ENCODE data around the gene NCAM1. TPM values are rescaled to one million over a fixed set of nuclear protein-coding genes. Genes with fewer than 3 reads are reported as not detected.

NCAM1 gene
- total and polyA plus RNA-seq, 2 donors from 2014 or later: 1.7 to 3.0 TPM

GRCh38 chr11:113106507-113106906 is 145.3 kb downstream of the NCAM1 start:
- FAIRE-seq: no peak
- intact Hi-C loops (cut with DNase I): no loop called here

GRCh38 chr11:113110046-113110445 is 148.8 kb downstream of the NCAM1 start:
- FAIRE-seq: no peak

More at GRCh38 chr11:113106507-113106906, 145.3 kb downstream of the NCAM1 start:
- no peak overlapping the region for H3K9ac ChIP-seq (ENCODE audit: low read length in 3 of 3)
- H3K27ac ChIP-seq (ENCODE audit: low read depth in 2 of 2, low read length in 2 of 2): no peak overlapping the region
- no peak overlapping the region for H3K4me3 ChIP-seq (ENCODE audit: low read length in 3 of 3)
- no peaks in the 10 kb centered on the region for H3K27me3 ChIP-seq (ENCODE audit: control insufficient read depth, insufficient read depth, low read length)
- H3K4me1 ChIP-seq (ENCODE audit: control insufficient read depth in 2 of 3, insufficient read depth in 2 of 3, low read depth in 1 of 3, low read length in 3 of 3): no peaks in the 10 kb centered on the region
- TF ChIP-seq CTCF (IDR thresholded peaks at IDR 0.05; ENCODE audit: borderline replicate concordance, extremely low read depth, insufficient read depth): no peak
- no peaks in the 10 kb centered on the region for H3K36me3 ChIP-seq (ENCODE audit: control insufficient read depth in 2 of 3, insufficient read depth in 3 of 3, low read length in 3 of 3)
- no peak for DNase-seq
- H3K9me3 ChIP-seq (ENCODE audit: control insufficient read depth in 2 of 3, insufficient read depth in 1 of 3, low read length in 3 of 3): no peaks in the 10 kb centered on the region

GRCh38 chr11:113111156-113111555 is 149.9 kb downstream of the NCAM1 start:
- FAIRE-seq (no peak), DNase-seq (no peak)
- no peak overlapping the region for H3K9ac ChIP-seq (ENCODE audit: low read length in 3 of 3)
- no peaks in the 10 kb centered on the region for H3K9me3 ChIP-seq (ENCODE audit: control insufficient read depth in 2 of 3, insufficient read depth in 1 of 3, low read length in 3 of 3)
- peaks cover 0 to 2% (median 0%) of the 10 kb centered on the region in 3 donors for H3K4me1 ChIP-seq (ENCODE audit: control insufficient read depth in 2 of 3, insufficient read depth in 2 of 3, low read depth in 1 of 3, low read length in 3 of 3)
- no peaks in the 10 kb centered on the region for H3K27me3 ChIP-seq (ENCODE audit: control insufficient read depth, insufficient read depth, low read length)
- intact Hi-C loops (cut with DNase I): no loop called here
- no peak for TF ChIP-seq CTCF (IDR thresholded peaks at IDR 0.05; ENCODE audit: borderline replicate concordance, extremely low read depth, insufficient read depth)
- H3K36me3 ChIP-seq (ENCODE audit: control insufficient read depth in 2 of 3, insufficient read depth in 3 of 3, low read length in 3 of 3): no peaks in the 10 kb centered on the region
- H3K27ac ChIP-seq (ENCODE audit: low read depth in 2 of 2, low read length in 2 of 2): no peak overlapping the region
- H3K4me3 ChIP-seq (ENCODE audit: low read length in 3 of 3): no peak overlapping the region

More at GRCh38 chr11:113110046-113110445, 148.8 kb downstream of the NCAM1 start:
- Histone ChIP-seq H3K9ac (ENCODE audit: low read length in 3 of 3) (no peak overlapping the region), H3K36me3 (ENCODE audit: control insufficient read depth in 2 of 3, insufficient read depth in 3 of 3, low read length in 3 of 3) (no peaks in the 10 kb centered on the region), H3K9me3 (ENCODE audit: control insufficient read depth in 2 of 3, insufficient read depth in 1 of 3, low read length in 3 of 3) (no peaks in the 10 kb centered on the region), H3K27ac (ENCODE audit: low read depth in 2 of 2, low read length in 2 of 2) (no peak overlapping the region), H3K4me1 (ENCODE audit: control insufficient read depth in 2 of 3, insufficient read depth in 2 of 3, low read depth in 1 of 3, low read length in 3 of 3) (peaks cover 0 to 2% (median 0%) of the 10 kb centered on the region in 3 donors), H3K4me3 (ENCODE audit: low read length in 3 of 3) (no peak overlapping the region), H3K27me3 (ENCODE audit: control insufficient read depth, insufficient read depth, low read length) (no peaks in the 10 kb centered on the region)
- intact Hi-C loops (cut with DNase I): no loop called here
- DNase-seq: no peak
- no peak for TF ChIP-seq CTCF (IDR thresholded peaks at IDR 0.05; ENCODE audit: borderline replicate concordance, extremely low read depth, insufficient read depth)

GRCh38 chr11:113112307-113112706 is 151.1 kb downstream of the NCAM1 start:
- Histone ChIP-seq H3K4me3 (ENCODE audit: low read length in 3 of 3) (no peak overlapping the region), H3K9ac (ENCODE audit: low read length in 3 of 3) (no peak overlapping the region), H3K36me3 (ENCODE audit: control insufficient read depth in 2 of 3, insufficient read depth in 3 of 3, low read length in 3 of 3) (no peaks in the 10 kb centered on the region), H3K4me1 (ENCODE audit: control insufficient read depth in 2 of 3, insufficient read depth in 2 of 3, low read depth in 1 of 3, low read length in 3 of 3) (peaks cover 0 to 2% (median 0%) of the 10 kb centered on the region in 3 donors), H3K27me3 (ENCODE audit: control insufficient read depth, insufficient read depth, low read length) (no peaks in the 10 kb centered on the region), H3K9me3 (ENCODE audit: control insufficient read depth in 2 of 3, insufficient read depth in 1 of 3, low read length in 3 of 3) (no peaks in the 10 kb centered on the region), H3K27ac (ENCODE audit: low read depth in 2 of 2, low read length in 2 of 2) (no peak overlapping the region)
- intact Hi-C loops (cut with DNase I): no loop called here
- no peak for DNase-seq
- no peak for FAIRE-seq
- TF ChIP-seq CTCF (IDR thresholded peaks at IDR 0.05; ENCODE audit: borderline replicate concordance, extremely low read depth, insufficient read depth): no peak
